ENCODE data around the gene GPC5. TPM values are rescaled to one million over a fixed set of nuclear protein-coding genes. Genes with fewer than 3 reads are reported as not detected.

The GPC5 gene
- total RNA-seq, 1 experiment from 2014 or later, result 0.26 TPM

GRCh38 chr13:91529739-91530482 is 131.5 kb downstream of the GPC5 start:
- Histone ChIP-seq H3K9me3 (ENCODE audit: control insufficient read depth, insufficient read depth, low read depth, low read length) (no peaks in the 10 kb centered on the region), H3K36me3 (ENCODE audit: control insufficient read depth, insufficient read depth, low read length) (no peaks in the 10 kb centered on the region), H3K4me3 (ENCODE audit: low read depth in 2 of 2, low read length in 2 of 2) (no peak overlapping the region), H3K27ac (ENCODE audit: low read length) (no peak overlapping the region), H3K4me1 (ENCODE audit: control insufficient read depth, insufficient read depth, low read length) (no peaks in the 10 kb centered on the region), H3K27me3 (ENCODE audit: control insufficient read depth, insufficient read depth, low read length) (no peaks in the 10 kb centered on the region)
- ChIA-PET CTCF (no interaction called here), POLR2A (no interaction called here)
- no peak for ATAC-seq
- BruUV-seq (replicated peaks), result no TSS peak
- intact Hi-C loops (cut with micrococcal nuclease; ENCODE audit: unreplicated experiment), result no loop called here
- DNase-seq (ENCODE audit: low read depth, low spot score), result no peak
- TF ChIP-seq TCF7L2 (IDR thresholded peaks at IDR 0.05; ENCODE audit: low read depth, low read length) (no peak), SIN3A (IDR thresholded peaks at IDR 0.05; ENCODE audit: borderline replicate concordance, insufficient read depth, low read depth, low read length) (no peak), REST (IDR thresholded peaks at IDR 0.05; ENCODE audit: insufficient read depth in 1 of 2, low read depth in 2 of 2, low read length in 1 of 2) (no peak), POLR2AphosphoS5 (IDR thresholded peaks at IDR 0.05; ENCODE audit: low read depth, low read length) (no peak), CTCF (IDR thresholded peaks at IDR 0.05) (no peak)
- in situ Hi-C loops (cut with HindIII; ENCODE audit: low pct_unique_long_range_greater_than_20kb, low sequenced_read_pairs), result no loop called here

- H3K4me3 ChIP-seq (ENCODE audit: low read depth in 2 of 2, low read length in 2 of 2), result no peak overlapping the region
- in situ Hi-C loops (cut with HindIII; ENCODE audit: low pct_unique_long_range_greater_than_20kb, low sequenced_read_pairs) (no loop called here), intact Hi-C loops (cut with micrococcal nuclease; ENCODE audit: unreplicated experiment) (no loop called here)
- ChIA-PET POLR2A (no interaction called here), CTCF (no interaction called here)
- H3K4me1 ChIP-seq (ENCODE audit: control insufficient read depth, insufficient read depth, low read length), result no peaks in the 10 kb centered on the region
- TF ChIP-seq REST (IDR thresholded peaks at IDR 0.05; ENCODE audit: insufficient read depth in 1 of 2, low read depth in 2 of 2, low read length in 1 of 2), result no peak
- TF ChIP-seq POLR2AphosphoS5 (IDR thresholded peaks at IDR 0.05; ENCODE audit: low read depth, low read length), result no peak
- no peak for TF ChIP-seq CTCF (IDR thresholded peaks at IDR 0.05)
- no peak for TF ChIP-seq SIN3A (IDR thresholded peaks at IDR 0.05; ENCODE audit: borderline replicate concordance, insufficient read depth, low read depth, low read length)
- no peak for TF ChIP-seq TCF7L2 (IDR thresholded peaks at IDR 0.05; ENCODE audit: low read depth, low read length)
- no TSS peak for BruUV-seq (replicated peaks)
- no peak for ATAC-seq
- H3K27ac ChIP-seq (ENCODE audit: low read length), result no peak overlapping the region
- H3K9me3 ChIP-seq (ENCODE audit: control insufficient read depth, insufficient read depth, low read depth, low read length), result no peaks in the 10 kb centered on the region
- no peaks in the 10 kb centered on the region for H3K27me3 ChIP-seq (ENCODE audit: control insufficient read depth, insufficient read depth, low read length)
- no peak for DNase-seq (ENCODE audit: low read depth, low spot score)
- H3K36me3 ChIP-seq (ENCODE audit: control insufficient read depth, insufficient read depth, low read length), result no peaks in the 10 kb centered on the region
Measured at GRCh38 chr13:91531646-91532045, 133.2 kb downstream of the GPC5 start.
